ENCODE data around the gene HPX. TPM values are rescaled to one million over a fixed set of nuclear protein-coding genes. Genes with fewer than 3 reads are reported as not detected.

Gene HPX
- total and polyA plus RNA-seq, 2 of the 13 experiments (the other 11 are each of a cell fraction or from before 2014, with no cell fraction given) = 9.2 to 57.4 TPM

- H2AFZ ChIP-seq (ENCODE audit: low read length) = no peak overlapping the region
- no peak overlapping the region for H3K9ac ChIP-seq (ENCODE audit: insufficient read depth, low read depth, low read length)
- no peak overlapping the region for H3K27ac ChIP-seq (ENCODE audit: extremely low read length, insufficient read depth, low read length)
- H4K20me1 ChIP-seq (ENCODE audit: insufficient read depth, low read length) = no peaks in the 10 kb centered on the region
- no peak overlapping the region for H3K4me3 ChIP-seq (replicated peaks in 1 of 3; ENCODE audit: insufficient read depth in 1 of 3, low read depth in 2 of 3, low read length in 3 of 3)
- no peaks in the 10 kb centered on the region for H3K79me2 ChIP-seq (ENCODE audit: insufficient read depth, low read length)
- intact Hi-C loops (cut with micrococcal nuclease; ENCODE audit: unreplicated experiment) (loop anchor here (5.0 kb wide), 1 partner anchor 50 kb away; the partner anchor contains the start of gene SMPD1), in situ Hi-C loops (cut with HindIII; ENCODE audit: extremely low pct_ligation_motif_present, low pct_unique_long_range_greater_than_20kb) (loop anchor here (5.0 kb wide), 1 partner anchor 60 kb away; no protein-coding TSS in a partner anchor)
- ChIA-PET CTCF (ENCODE audit: low intra/inter-chr PET ratio, low total read pairs) (no interaction called here), POLR2A (interaction anchor here (1.4 to 2.7 kb wide), 2 partner anchors 26 to 55 kb away, joined by 4 to 14 read pairs; no protein-coding TSS in a partner anchor)
- H3K9me3 ChIP-seq (ENCODE audit: low read length) = no peaks in the 10 kb centered on the region
- FAIRE-seq (no peak), ATAC-seq (no peak), DNase-seq (ENCODE audit: low spot score) (no peak)
- no peak overlapping the region for H3K4me2 ChIP-seq (ENCODE audit: low read depth, low read length)
- no TSS peak for BruUV-seq (replicated peaks)
- H3K36me3 ChIP-seq (replicated peaks in 1 of 2; ENCODE audit: control insufficient read depth in 1 of 2, insufficient read depth in 2 of 2, low read length in 2 of 2) = no peaks in the 10 kb centered on the region
- TF ChIP-seq YY1 (IDR thresholded peaks at IDR 0.05; ENCODE audit: insufficient read depth, insufficient replicate concordance, low read depth, low read length) = no peak
- no peak for TF ChIP-seq JUN (CRISPR knock-in tag; IDR thresholded peaks at IDR 0.05)
- TF ChIP-seq PCBP1 (IDR thresholded peaks at IDR 0.05; ENCODE audit: borderline replicate concordance, low read depth, low read length) = no peak
- TF ChIP-seq IRF1 (CRISPR knock-in tag; IDR thresholded peaks at IDR 0.05; ENCODE audit: low read depth) = no peak
- no peak for TF ChIP-seq ATF2 (CRISPR knock-in tag; IDR thresholded peaks at IDR 0.05)
- TF ChIP-seq ZNF431 (CRISPR knock-in tag; IDR thresholded peaks at IDR 0.05; ENCODE audit: borderline replicate concordance, low read depth) = no peak
- TF ChIP-seq ESRRA (CRISPR knock-in tag; IDR thresholded peaks at IDR 0.05; ENCODE audit: low read depth) = no peak
- no peak for TF ChIP-seq ZNF20 (CRISPR knock-in tag; IDR thresholded peaks at IDR 0.05)
- TF ChIP-seq ZSCAN22 (CRISPR knock-in tag; IDR thresholded peaks at IDR 0.05) = no peak
- TF ChIP-seq FOXP4 (CRISPR knock-in tag; IDR thresholded peaks at IDR 0.05) = no peak
- no peak for TF ChIP-seq ZBTB21 (CRISPR knock-in tag; IDR thresholded peaks at IDR 0.05)
- H3K4me1 ChIP-seq (ENCODE audit: insufficient read depth, low read length) = peaks cover 59% of the 10 kb centered on the region
- WGBS (ENCODE audit: low lambda C conversion rate) = 71% methylated on average over 4 of the region's 4 CpGs
- H3K27me3 ChIP-seq (ENCODE audit: control insufficient read depth in 1 of 2, insufficient read depth in 2 of 2, low read length in 2 of 2) = no peaks in the 10 kb centered on the region; a peak in 1 of 5 replicates
These were observed 1.7 kb upstream of the HPX start for GRCh38 chr11:6442441-6442840.

Measured in HepG2 (cell line).